C4-2B (cell line): ENCODE data around the gene KLRF1.

ENCODE experiments used
- CTCF ChIP-seq: fragments of 450-650 bp; conservative IDR thresholded peaks from 2 replicates; pipeline ENCODE4 v1.5.1; 2017; ENCODE audit warnings: mild to moderate bottlenecking
- ZFX ChIP-seq: fragments of 450-650 bp; IDR thresholded peaks from 2 replicates; pipeline ENCODE4 v1.6.1; 2017

- no peak for TF ChIP-seq CTCF
- no peak for TF ChIP-seq ZFX
Measured at GRCh38 chr12:9848899-9849298, 21.6 kb downstream of the KLRF1 start.
